IMR-90 (cell line): ENCODE results near the gene S100A5. TPM values are rescaled to one million over a fixed set of nuclear protein-coding genes. Genes with fewer than 3 reads are reported as not detected.

Experiments
- ATAC-seq: fragments of 200-7000 bp; cut with Tn5 transposase; 2 replicates; pipeline ENCODE4 v1.9.1; 2020; ENCODE audit warnings: low read depth, mild to moderate bottlenecking, moderate library complexity
- BruUV-seq: library from RNA; stranded (reverse); fragments of 400-500 nt; replicated peaks from 2 replicates; lab custom pipeline; 2021; lab: Mats Ljungman, UMichigan
- CTCF ChIA-PET: fragments of 300-600 bp; formaldehyde crosslinking; extraction: SDS; loops from one replicate; lab custom pipeline; 2021; ENCODE audit warnings: antibody characterized with exemption; lab: Yijun Ruan, JAX
- POLR2A ChIA-PET: fragments of 300-600 bp; sonication (Branson Sonifier 250); formaldehyde crosslinking; loops from one replicate; lab custom pipeline; 2022; ENCODE audit warnings: antibody characterized with exemption; ENCODE audit not compliant: unreplicated experiment; lab: Charles Lee
- DNase-seq: peaks from one replicate; pipeline ENCODE4 v3.0.0; 2013
- H2AFZ ChIP-seq: replicated peaks from 2 replicates; pipeline ENCODE3; 2013; ENCODE audit warnings: low read length, mild to moderate bottlenecking; ENCODE audit not compliant: poor library complexity
- H2AK5ac ChIP-seq: 2 replicates; pipeline ENCODE4 v1.6.1; 2013; ENCODE audit warnings: low read depth, low read length, inconsistent platforms
- H2AK9ac ChIP-seq: replicated peaks from 2 replicates; pipeline ENCODE3; 2013; ENCODE audit warnings: mild to moderate bottlenecking, low read depth, low read length, moderate library complexity; ENCODE audit not compliant: poor library complexity
- H2BK120ac ChIP-seq: 2 replicates; pipeline ENCODE4 v1.6.1; 2013; ENCODE audit warnings: low read depth, low read length, inconsistent platforms
- H2BK15ac ChIP-seq: 3 replicates; pipeline ENCODE4 v1.6.1; 2013; ENCODE audit warnings: low read depth, low read length, inconsistent platforms
- H2BK20ac ChIP-seq: 2 replicates; pipeline ENCODE4 v1.6.1; 2013; ENCODE audit warnings: low read depth, mild to moderate bottlenecking, inconsistent platforms, low read length, moderate library complexity
- H2BK5ac ChIP-seq: 2 replicates; pipeline ENCODE4 v1.6.1; 2013; ENCODE audit warnings: mild to moderate bottlenecking, low read depth, low read length, inconsistent platforms; ENCODE audit not compliant: poor library complexity, severe bottlenecking
- H3K14ac ChIP-seq: replicated peaks from 2 replicates; pipeline ENCODE4 v1.6.1; 2013; ENCODE audit warnings: low read depth, low read length, inconsistent platforms
- H3K18ac ChIP-seq: 2 replicates; pipeline ENCODE4 v1.6.1; 2013; ENCODE audit warnings: low read depth, low read length, control low read depth
- H3K23ac ChIP-seq: 2 replicates; pipeline ENCODE4 v1.6.1; 2013; ENCODE audit warnings: low read depth, low read length, inconsistent platforms
- H3K27ac ChIP-seq: 2 replicates; pipeline ENCODE4 v1.5.1; 2013; ENCODE audit warnings: mild to moderate bottlenecking, control low read depth, low read length; ENCODE audit not compliant: insufficient read depth
- H3K27me3 ChIP-seq: 2 replicates; pipeline ENCODE4 v1.6.1; 2013; ENCODE audit warnings: low read length; ENCODE audit not compliant: control insufficient read depth, insufficient read depth
- H3K36me3 ChIP-seq: 2 replicates; pipeline ENCODE4 v1.6.1; 2013; ENCODE audit warnings: low read length, mixed read lengths; ENCODE audit not compliant: control insufficient read depth, insufficient read depth
- H3K4ac ChIP-seq: 2 replicates; pipeline ENCODE4 v1.6.1; 2013; ENCODE audit warnings: low read depth, low read length, inconsistent platforms
- H3K4me1 ChIP-seq: 2 replicates; pipeline ENCODE4 v1.6.1; 2013; ENCODE audit warnings: low read length, mixed read lengths; ENCODE audit not compliant: control insufficient read depth, insufficient read depth
- H3K4me2 ChIP-seq: 2 replicates; pipeline ENCODE4 v1.6.1; 2013; ENCODE audit warnings: low read depth, mild to moderate bottlenecking, control low read depth, low read length, moderate library complexity
- H3K4me3 ChIP-seq: 2 replicates; pipeline ENCODE4 v1.5.1; 2013; ENCODE audit warnings: low read depth, mild to moderate bottlenecking, control low read depth, low read length, moderate library complexity; ENCODE audit not compliant: insufficient read depth
- H3K56ac ChIP-seq: 2 replicates; pipeline ENCODE4 v1.6.1; 2013; ENCODE audit warnings: low read length, inconsistent platforms; ENCODE audit not compliant: insufficient read depth; ENCODE audit errors: extremely low read depth
- H3K79me1 ChIP-seq, 2 experiments: 2 replicates each; pipeline ENCODE4 v1.6.1; 2013; ENCODE audit warnings: low read length in 2 of 2, inconsistent platforms in 1 of 2, low read depth in 1 of 2
- H3K9ac ChIP-seq: 2 replicates; pipeline ENCODE4 v1.6.1; 2013; ENCODE audit warnings: low read depth, low read length, control low read depth
- H3K9me1 ChIP-seq: 2 replicates; pipeline ENCODE4 v1.6.1; 2013; ENCODE audit warnings: low read length, inconsistent platforms; ENCODE audit not compliant: insufficient read depth
- H3K9me3 ChIP-seq: 2 replicates; pipeline ENCODE4 v1.6.1; 2013; ENCODE audit warnings: low read length; ENCODE audit not compliant: control insufficient read depth, insufficient read depth
- H4K20me1 ChIP-seq: 2 replicates; pipeline ENCODE4 v1.6.1; 2013; ENCODE audit warnings: low read length, inconsistent platforms; ENCODE audit not compliant: insufficient read depth
- H4K5ac ChIP-seq: 2 replicates; pipeline ENCODE4 v1.6.1; 2013; ENCODE audit warnings: mild to moderate bottlenecking, low read depth, low read length, control low read depth
- H4K8ac ChIP-seq, 2 experiments: 2 replicates each; pipeline ENCODE4 v1.6.1; 2013; ENCODE audit warnings: low read depth in 2 of 2, low read length in 2 of 2, control low read depth in 1 of 2, inconsistent platforms in 1 of 2
- H4K91ac ChIP-seq: 2 replicates; pipeline ENCODE4 v1.6.1; 2013; ENCODE audit warnings: low read depth, low read length, inconsistent platforms; ENCODE audit not compliant: insufficient read depth
- FOS ChIP-seq: fragments of 150-350 bp; IDR thresholded peaks from 2 replicates; pipeline ENCODE4 v1.6.1; 2016; ENCODE audit warnings: low read depth, low read length
- MXI1 ChIP-seq: IDR thresholded peaks from 2 replicates; pipeline ENCODE4 v1.6.1; 2012; ENCODE audit warnings: low read depth, mild to moderate bottlenecking, low read length, moderate library complexity, borderline replicate concordance
- WGBS, 2 experiments: methylation state at CpG; one replicate each; pipeline versions ENCODE4 v1.1.5 to v1.1.7; 2013; ENCODE audit warnings: missing lambda C conversion rate in 2 of 2; ENCODE audit not compliant: insufficient read length in 1 of 2; ENCODE audit errors: extremely low coverage in 2 of 2; 5-methylcytosine and 5-hydroxymethylcytosine counted together
- dilution Hi-C: fragments of 300-500 bp; cut with HindIII; formaldehyde crosslinking; loops from one replicate; pipeline ENCODE4 v1.14.3; 2018; ENCODE audit warnings: low sequenced_read_pairs; ENCODE audit not compliant: unreplicated experiment
- in situ Hi-C: fragments of 300-500 bp; cut with MboI; formaldehyde crosslinking; loops from 3 replicates; pipeline ENCODE4 v1.14.3; 2019; ENCODE audit warnings: low sequenced_read_pairs, inconsistent platforms, mixed read lengths
- intact Hi-C: fragments of 100-400 bp; cut with micrococcal nuclease; formaldehyde crosslinking; loops from 2 replicates; pipeline ENCODE4 v1.10.0; 2022
- polyA plus RNA-seq, 3 experiments: library from polyadenylated mRNA; depleted of rRNA; stranded (reverse); fragments of >200 nt; gene quantifications; 2 replicates each; pipeline ENCODE4 v1.2.3, GENCODE V29; 2012; ENCODE audit warnings: low replicate concordance in 1 of 3
- total RNA-seq: library from RNA; depleted of rRNA; stranded (reverse); fragments of >200 nt; gene quantifications from 2 replicates; pipeline ENCODE4 v1.2.3, GENCODE V29; 2012

The S100A5 gene
- total and polyA plus RNA-seq, 2 of the 4 experiments (the other 2 are of a cell fraction) = 0.27 TPM; not detected in 1

DNA sequence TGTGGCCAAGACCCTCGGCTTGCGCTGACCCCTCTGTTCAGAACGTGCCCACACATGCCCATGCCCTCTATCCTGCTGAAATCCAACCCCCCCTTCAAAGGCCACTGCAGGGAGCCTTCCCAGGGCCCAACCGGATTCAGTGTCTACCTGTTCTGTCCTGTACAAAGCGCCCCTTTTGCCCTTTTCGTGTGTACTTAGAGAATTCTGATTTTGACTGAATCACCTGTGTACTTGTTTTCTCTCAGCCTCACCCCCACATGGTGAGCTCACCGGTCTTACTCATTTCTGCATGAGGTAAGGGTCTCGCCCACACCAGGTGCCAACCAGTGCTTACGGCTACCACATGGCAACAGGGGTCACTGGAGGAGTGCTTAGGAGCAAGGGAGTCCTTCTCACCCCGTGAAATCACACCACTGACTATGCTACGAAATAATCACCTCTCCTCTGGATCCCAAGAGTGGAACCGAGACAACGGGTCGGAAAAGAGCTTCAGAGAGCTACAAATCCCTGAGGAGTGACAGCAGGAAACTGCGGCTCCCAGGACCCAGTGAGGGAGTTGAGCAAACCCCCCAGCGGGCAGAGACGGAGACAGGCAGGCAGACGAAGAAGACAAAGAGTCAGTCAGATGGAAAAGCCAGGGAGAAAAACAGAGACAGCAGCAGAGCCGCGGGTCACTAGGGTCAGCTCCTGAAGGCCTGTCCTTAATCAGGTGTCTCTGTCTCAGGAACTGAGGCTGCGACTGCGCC, 27.1 kb upstream of the S100A5 start:
- peak overlapping the region; percentile 100 for H3K4ac ChIP-seq
- TF ChIP-seq MXI1 = no peak
- TF ChIP-seq FOS = peak; percentile 42; the same call in 1 of the 2 replicates
- H4K91ac ChIP-seq = peak overlapping the region; percentile 100
- H4K5ac ChIP-seq = peak overlapping the region; percentile 74
- H3K9me3 ChIP-seq = no peaks in the 10 kb centered on the region
- peak overlapping the region; percentile 92 for H2AK9ac ChIP-seq
- peak overlapping the region; percentile 100 for H2BK20ac ChIP-seq
- H3K4me2 ChIP-seq = no peak overlapping the region
- no peaks in the 10 kb centered on the region for H3K36me3 ChIP-seq
- DNase-seq = peak; percentile 71
- no peaks in the 10 kb centered on the region for H4K20me1 ChIP-seq
- H2BK15ac ChIP-seq = peak overlapping the region; percentile 99; the same call in 2 of the 3 replicates
- ChIA-PET POLR2A (interaction anchor here (0.5 to 3.7 kb wide), 6 partner anchors 33 to 87 kb away, joined by 3 to 28 read pairs (median 4); partner anchors contain the start of genes CHTOP, S100A13 and S100A6), CTCF (interaction anchor here (0.6 to 1.7 kb wide), 11 partner anchors 10 to 61 kb away, joined by 3 to 19 read pairs (median 7); partner anchors contain the start of genes S100A13 and S100A6)
- BruUV-seq = no TSS peak
- peak overlapping the region; percentile 74 for H3K23ac ChIP-seq
- dilution Hi-C loops (no loop called here), in situ Hi-C loops (loop anchor here (5.0 to 10.0 kb wide), 2 partner anchors 35 to 53 kb away; no protein-coding TSS in a partner anchor), intact Hi-C loops (loop anchor here (1.0 to 2.0 kb wide), 4 partner anchors 19 to 215 kb away; partner anchors contain the start of gene S100A3)
- H3K79me1 ChIP-seq = peaks cover 4 to 49% of the 10 kb centered on the region in 2 experiments; a peak in 3 of 4 replicates
- H3K56ac ChIP-seq = peak overlapping the region; percentile 62
- WGBS, 2 experiments = 82% methylated on average over 8 of the region's 22 CpGs; no CpG with 5 or more reads in 1 of the 2 experiments
- H4K8ac ChIP-seq = peak overlapping the region; percentile 96 to 97
- peak overlapping the region; percentile 20 for H3K9ac ChIP-seq
- peak overlapping the region; percentile 90 for H3K18ac ChIP-seq
- peak overlapping the region; percentile 94 for H3K27ac ChIP-seq
- peak overlapping the region; percentile 98 for H2BK5ac ChIP-seq
- H2AK5ac ChIP-seq = peak overlapping the region; percentile 100
- H2AFZ ChIP-seq = peak overlapping the region; percentile 96
- no peak for ATAC-seq
- H3K9me1 ChIP-seq = peaks cover 30% of the 10 kb centered on the region
- H3K14ac ChIP-seq = peak overlapping the region; percentile 98
- peaks cover 31% of the 10 kb centered on the region for H3K4me1 ChIP-seq
- peak overlapping the region; percentile 100 for H2BK120ac ChIP-seq
- no peak overlapping the region for H3K4me3 ChIP-seq
- H3K27me3 ChIP-seq = no peaks in the 10 kb centered on the region
